Measurements from ENCODE around the gene TOMM70.

- TF ChIP-seq CTCF (conservative IDR thresholded peaks at IDR 0.05; ENCODE audit: low read depth, low read length) (no peak), RAD21 (IDR thresholded peaks at IDR 0.05; ENCODE audit: low read length) (no peak), POLR2A (IDR thresholded peaks at IDR 0.05; ENCODE audit: low read depth, low read length) (no peak), NFE2L2 (IDR thresholded peaks at IDR 0.05; ENCODE audit: low read depth, low read length) (no peak)
- TF ChIP-seq, protein P1, sequence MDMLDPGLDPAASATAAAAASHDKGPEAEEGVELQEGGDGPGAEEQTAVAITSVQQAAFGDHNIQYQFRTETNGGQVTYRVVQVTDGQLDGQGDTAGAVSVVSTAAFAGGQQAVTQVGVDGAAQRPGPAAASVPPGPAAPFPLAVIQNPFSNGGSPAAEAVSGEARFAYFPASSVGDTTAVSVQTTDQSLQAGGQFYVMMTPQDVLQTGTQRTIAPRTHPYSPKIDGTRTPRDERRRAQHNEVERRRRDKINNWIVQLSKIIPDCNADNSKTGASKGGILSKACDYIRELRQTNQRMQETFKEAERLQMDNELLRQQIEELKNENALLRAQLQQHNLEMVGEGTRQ (IDR thresholded peaks at IDR 0.05; ENCODE audit: low read depth, low read length) = no peak
Observed at GRCh38 chr3:100376301-100376700, 24.6 kb downstream of the TOMM70 start.

Measured in IMR-90 (cell line).